ENCODE data around the gene STX8.

Gene STX8

GRCh38 chr17:9517396-9517795, 58.2 kb downstream of the STX8 start:
- Histone ChIP-seq H3K9ac (ENCODE audit: low read length) (no peak overlapping the region), H3K36me3 (ENCODE audit: control insufficient read depth in 1 of 2, insufficient read depth in 2 of 2, low read depth in 1 of 2, low read length in 2 of 2) (no peaks in the 10 kb centered on the region), H3K4me3 (ENCODE audit: insufficient read depth in 1 of 2, low read depth in 1 of 2, low read length in 2 of 2) (no peak overlapping the region), H2BK15ac (ENCODE audit: low read depth, poor library complexity, severe bottlenecking) (no peak overlapping the region), H3K23ac (ENCODE audit: low read length in 2 of 2) (no peak overlapping the region), H4K8ac (ENCODE audit: low read length) (no peak overlapping the region), H3K79me1 (replicated peaks; ENCODE audit: low read length, poor library complexity, severe bottlenecking) (peaks cover 12% of the 10 kb centered on the region), H3K14ac (ENCODE audit: low read length in 2 of 2) (no peak overlapping the region), H3K4ac (ENCODE audit: low read depth in 1 of 2, low read length in 2 of 2) (no peak overlapping the region), H3K18ac (ENCODE audit: low read depth in 1 of 2, low read length in 2 of 2) (no peak overlapping the region), H2BK120ac (ENCODE audit: low read depth, low read length) (no peak overlapping the region), H3K27ac (ENCODE audit: low read length, poor library complexity, severe bottlenecking) (no peak overlapping the region), H3K4me2 (ENCODE audit: low read length, poor library complexity, severe bottlenecking) (no peak overlapping the region), H2AK5ac (ENCODE audit: low read length, severe bottlenecking) (no peak overlapping the region), H2BK5ac (ENCODE audit: low read depth, low read length, poor library complexity, severe bottlenecking) (no peak overlapping the region), H3K4me1 (ENCODE audit: control insufficient read depth, insufficient read depth, low read depth, low read length) (peaks cover 4% of the 10 kb centered on the region), H4K91ac (ENCODE audit: low read length) (no peak overlapping the region), H3K27me3 (ENCODE audit: control insufficient read depth in 1 of 2, insufficient read depth in 1 of 2, low read length in 2 of 2) (no peaks in the 10 kb centered on the region), H2BK12ac (ENCODE audit: low read length in 2 of 2) (no peak overlapping the region), H2AFZ (ENCODE audit: low read depth, low read length) (no peak overlapping the region), H3K9me3 (ENCODE audit: control insufficient read depth, low read length) (no peaks in the 10 kb centered on the region)
- WGBS, result 97% methylated on average over 1 of the region's 1 CpG
- no peak for DNase-seq

GRCh38 chr17:9513266-9513665, 62.4 kb downstream of the STX8 start:
- H4K8ac ChIP-seq (ENCODE audit: low read length), result no peak overlapping the region
- no peak overlapping the region for H4K91ac ChIP-seq (ENCODE audit: low read length)
- no peak overlapping the region for H3K4me3 ChIP-seq (ENCODE audit: insufficient read depth in 1 of 2, low read depth in 1 of 2, low read length in 2 of 2)
- H3K9me3 ChIP-seq (ENCODE audit: control insufficient read depth, low read length), result peaks cover 17% of the 10 kb centered on the region
- no peak overlapping the region for H2AK5ac ChIP-seq (ENCODE audit: low read length, severe bottlenecking)
- H2AFZ ChIP-seq (ENCODE audit: low read depth, low read length), result no peak overlapping the region
- H3K18ac ChIP-seq (ENCODE audit: low read depth in 1 of 2, low read length in 2 of 2), result no peak overlapping the region
- no peaks in the 10 kb centered on the region for H3K27me3 ChIP-seq (ENCODE audit: control insufficient read depth in 1 of 2, insufficient read depth in 1 of 2, low read length in 2 of 2)
- no peak overlapping the region for H2BK15ac ChIP-seq (ENCODE audit: low read depth, poor library complexity, severe bottlenecking)
- no peak overlapping the region for H2BK12ac ChIP-seq (ENCODE audit: low read length in 2 of 2)
- H3K36me3 ChIP-seq (ENCODE audit: control insufficient read depth in 1 of 2, insufficient read depth in 2 of 2, low read depth in 1 of 2, low read length in 2 of 2), result no peaks in the 10 kb centered on the region
- DNase-seq, result peak; percentile 32
- peaks cover 3% of the 10 kb centered on the region for H3K4me1 ChIP-seq (ENCODE audit: control insufficient read depth, insufficient read depth, low read depth, low read length)
- peaks cover 7% of the 10 kb centered on the region for H3K79me1 ChIP-seq (replicated peaks; ENCODE audit: low read length, poor library complexity, severe bottlenecking)
- no peak overlapping the region for H2BK120ac ChIP-seq (ENCODE audit: low read depth, low read length)
- no peak overlapping the region for H3K9ac ChIP-seq (ENCODE audit: low read length)
- H3K27ac ChIP-seq (ENCODE audit: low read length, poor library complexity, severe bottlenecking), result no peak overlapping the region
- H2BK5ac ChIP-seq (ENCODE audit: low read depth, low read length, poor library complexity, severe bottlenecking), result no peak overlapping the region
- no peak overlapping the region for H3K14ac ChIP-seq (ENCODE audit: low read length in 2 of 2)
- no peak overlapping the region for H3K4me2 ChIP-seq (ENCODE audit: low read length, poor library complexity, severe bottlenecking)
- 48% methylated on average over 2 of the region's 2 CpGs for WGBS
- H3K23ac ChIP-seq (ENCODE audit: low read length in 2 of 2), result no peak overlapping the region
- no peak overlapping the region for H3K4ac ChIP-seq (ENCODE audit: low read depth in 1 of 2, low read length in 2 of 2)

GRCh38 chr17:9512323-9513168, 63.1 kb downstream of the STX8 start:
- H3K4me3 ChIP-seq (ENCODE audit: insufficient read depth in 1 of 2, low read depth in 1 of 2, low read length in 2 of 2), result no peak overlapping the region

GRCh38 chr17:9509236-9509816, 66.3 kb downstream of the STX8 start:
- H3K9ac ChIP-seq (ENCODE audit: low read length), result no peak overlapping the region
- H4K91ac ChIP-seq (ENCODE audit: low read length), result no peak overlapping the region
- no peak overlapping the region for H3K4me3 ChIP-seq (ENCODE audit: insufficient read depth in 1 of 2, low read depth in 1 of 2, low read length in 2 of 2)
- DNase-seq, result no peak
- no peak overlapping the region for H3K23ac ChIP-seq (ENCODE audit: low read length in 2 of 2)
- H3K14ac ChIP-seq (ENCODE audit: low read length in 2 of 2), result no peak overlapping the region
- H2BK12ac ChIP-seq (ENCODE audit: low read length in 2 of 2), result no peak overlapping the region
- peaks cover 23% of the 10 kb centered on the region for H3K9me3 ChIP-seq (ENCODE audit: control insufficient read depth, low read length)
- H2AFZ ChIP-seq (ENCODE audit: low read depth, low read length), result no peak overlapping the region
- no peak overlapping the region for H2AK5ac ChIP-seq (ENCODE audit: low read length, severe bottlenecking)
- no peak overlapping the region for H2BK5ac ChIP-seq (ENCODE audit: low read depth, low read length, poor library complexity, severe bottlenecking)
- no peak overlapping the region for H2BK15ac ChIP-seq (ENCODE audit: low read depth, poor library complexity, severe bottlenecking)
- H3K27ac ChIP-seq (ENCODE audit: low read length, poor library complexity, severe bottlenecking), result no peak overlapping the region
- no CpG with 5 or more reads among the region's 1 CpG for WGBS
- H3K4ac ChIP-seq (ENCODE audit: low read depth in 1 of 2, low read length in 2 of 2), result no peak overlapping the region
- H3K79me1 ChIP-seq (replicated peaks; ENCODE audit: low read length, poor library complexity, severe bottlenecking), result peaks cover 13% of the 10 kb centered on the region
- H3K27me3 ChIP-seq (ENCODE audit: control insufficient read depth in 1 of 2, insufficient read depth in 1 of 2, low read length in 2 of 2), result no peaks in the 10 kb centered on the region
- H3K18ac ChIP-seq (ENCODE audit: low read depth in 1 of 2, low read length in 2 of 2), result no peak overlapping the region
- H3K4me2 ChIP-seq (ENCODE audit: low read length, poor library complexity, severe bottlenecking), result no peak overlapping the region
- no peak overlapping the region for H4K8ac ChIP-seq (ENCODE audit: low read length)
- no peaks in the 10 kb centered on the region for H3K36me3 ChIP-seq (ENCODE audit: control insufficient read depth in 1 of 2, insufficient read depth in 2 of 2, low read depth in 1 of 2, low read length in 2 of 2)
- H2BK120ac ChIP-seq (ENCODE audit: low read depth, low read length), result no peak overlapping the region
- H3K4me1 ChIP-seq (ENCODE audit: control insufficient read depth, insufficient read depth, low read depth, low read length), result peaks cover 3% of the 10 kb centered on the region

More at GRCh38 chr17:9512323-9513168, 63.1 kb downstream of the STX8 start:
- no peak overlapping the region for H3K4ac ChIP-seq (ENCODE audit: low read depth in 1 of 2, low read length in 2 of 2)
- no peak overlapping the region for H2BK5ac ChIP-seq (ENCODE audit: low read depth, low read length, poor library complexity, severe bottlenecking)
- H3K4me1 ChIP-seq (ENCODE audit: control insufficient read depth, insufficient read depth, low read depth, low read length), result peaks cover 3% of the 10 kb centered on the region
- H4K8ac ChIP-seq (ENCODE audit: low read length), result no peak overlapping the region
- no peak overlapping the region for H4K91ac ChIP-seq (ENCODE audit: low read length)
- H2AK5ac ChIP-seq (ENCODE audit: low read length, severe bottlenecking), result no peak overlapping the region
- H2BK120ac ChIP-seq (ENCODE audit: low read depth, low read length), result no peak overlapping the region
- peaks cover 7% of the 10 kb centered on the region for H3K79me1 ChIP-seq (replicated peaks; ENCODE audit: low read length, poor library complexity, severe bottlenecking)
- H3K14ac ChIP-seq (ENCODE audit: low read length in 2 of 2), result no peak overlapping the region
- H2BK15ac ChIP-seq (ENCODE audit: low read depth, poor library complexity, severe bottlenecking), result no peak overlapping the region
- no peak overlapping the region for H2AFZ ChIP-seq (ENCODE audit: low read depth, low read length)
- no peak overlapping the region for H3K18ac ChIP-seq (ENCODE audit: low read depth in 1 of 2, low read length in 2 of 2)
- H3K4me2 ChIP-seq (ENCODE audit: low read length, poor library complexity, severe bottlenecking), result no peak overlapping the region
- no peak overlapping the region for H3K23ac ChIP-seq (ENCODE audit: low read length in 2 of 2)
- no peak overlapping the region for H3K9ac ChIP-seq (ENCODE audit: low read length)
- peaks cover 23% of the 10 kb centered on the region for H3K9me3 ChIP-seq (ENCODE audit: control insufficient read depth, low read length)
- WGBS, result 42% methylated on average over 3 of the region's 4 CpGs
- DNase-seq, result peak; percentile 73
- H3K27ac ChIP-seq (ENCODE audit: low read length, poor library complexity, severe bottlenecking), result peak overlapping the region; percentile 32
- H3K36me3 ChIP-seq (ENCODE audit: control insufficient read depth in 1 of 2, insufficient read depth in 2 of 2, low read depth in 1 of 2, low read length in 2 of 2), result no peaks in the 10 kb centered on the region
- no peak overlapping the region for H2BK12ac ChIP-seq (ENCODE audit: low read length in 2 of 2)
- no peaks in the 10 kb centered on the region for H3K27me3 ChIP-seq (ENCODE audit: control insufficient read depth in 1 of 2, insufficient read depth in 1 of 2, low read length in 2 of 2)

Data from mesenchymal stem cell (in vitro differentiated cells and primary cell).